NOMO-1 (cell line): ENCODE results near the gene TMEM272.
A peak's percentile ranks its signal among the peaks of the same experiment; 100 is the strongest.

Experiments used
- DNase-seq, 2 experiments: peaks; one replicate each; lab custom pipeline; 2025; ENCODE audit not compliant: unreplicated experiment in 2 of 2; lab: John Stamatoyannopoulos, UW

The TMEM272 gene

DNA sequence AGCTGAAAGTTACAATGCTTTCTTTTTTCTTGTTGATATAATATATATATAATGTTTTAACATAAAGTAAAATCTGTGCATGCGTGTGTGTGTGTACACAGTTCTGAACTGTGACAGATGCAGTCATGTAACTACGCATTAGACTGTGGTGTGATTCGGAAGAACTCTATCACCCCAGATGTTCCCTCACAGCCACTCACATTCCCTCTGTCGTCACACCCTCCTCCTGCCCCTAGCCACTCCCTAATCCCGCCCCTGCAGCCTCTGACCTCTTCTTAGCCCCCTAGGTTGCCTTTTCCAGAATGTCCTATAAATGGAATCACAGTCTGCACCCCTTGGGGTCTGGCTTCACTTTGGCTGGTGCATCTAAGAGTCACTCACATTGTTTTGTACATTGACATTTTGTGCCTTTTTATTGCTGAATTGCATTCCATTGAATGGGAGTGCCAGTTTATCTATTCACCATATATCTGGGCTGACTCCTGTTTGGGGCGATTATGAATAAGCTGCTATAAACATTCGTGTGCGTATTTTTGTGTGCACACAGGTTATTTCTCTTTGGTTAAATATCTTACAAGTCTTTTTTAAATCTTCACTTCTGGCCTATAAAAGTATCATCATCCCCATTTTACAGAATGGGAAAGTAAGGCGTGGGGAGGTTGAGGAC lies 61.4 kb downstream of the TMEM272 start:
- no peak for DNase-seq

DNA sequence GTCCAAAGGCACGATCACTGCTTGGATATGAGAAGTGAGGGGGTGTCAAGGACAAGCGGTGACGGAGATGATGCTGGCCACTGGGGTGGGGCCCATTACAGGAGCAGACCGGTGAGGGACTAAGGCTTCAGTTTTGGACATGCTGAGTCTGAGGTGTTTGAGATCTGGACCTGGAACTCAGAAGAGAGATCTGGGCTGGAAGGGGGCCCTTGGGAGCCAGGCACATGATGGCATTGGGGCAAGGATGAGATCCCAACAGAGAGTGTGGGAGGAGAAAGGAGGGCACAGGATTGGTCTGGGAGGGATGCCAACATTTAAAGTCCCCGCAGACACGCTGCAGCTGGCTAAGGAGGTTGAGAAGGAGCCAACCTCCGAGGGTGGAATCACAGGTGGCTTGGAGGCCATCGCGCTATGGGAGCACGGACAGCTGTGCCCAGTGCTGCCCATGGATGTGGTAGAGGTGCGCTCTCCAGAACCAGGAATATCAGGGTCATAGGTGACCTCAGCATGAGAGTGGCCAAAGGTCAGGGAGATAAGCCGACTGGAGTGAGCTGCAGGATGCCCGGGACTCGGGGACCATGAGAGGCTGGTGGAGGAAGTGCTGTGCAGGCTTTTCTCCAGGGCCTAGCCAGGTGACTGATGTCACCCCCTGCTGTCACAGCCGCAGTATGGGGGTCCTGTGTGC lies 62.8 kb downstream of the TMEM272 start:
- no peak for DNase-seq

DNA sequence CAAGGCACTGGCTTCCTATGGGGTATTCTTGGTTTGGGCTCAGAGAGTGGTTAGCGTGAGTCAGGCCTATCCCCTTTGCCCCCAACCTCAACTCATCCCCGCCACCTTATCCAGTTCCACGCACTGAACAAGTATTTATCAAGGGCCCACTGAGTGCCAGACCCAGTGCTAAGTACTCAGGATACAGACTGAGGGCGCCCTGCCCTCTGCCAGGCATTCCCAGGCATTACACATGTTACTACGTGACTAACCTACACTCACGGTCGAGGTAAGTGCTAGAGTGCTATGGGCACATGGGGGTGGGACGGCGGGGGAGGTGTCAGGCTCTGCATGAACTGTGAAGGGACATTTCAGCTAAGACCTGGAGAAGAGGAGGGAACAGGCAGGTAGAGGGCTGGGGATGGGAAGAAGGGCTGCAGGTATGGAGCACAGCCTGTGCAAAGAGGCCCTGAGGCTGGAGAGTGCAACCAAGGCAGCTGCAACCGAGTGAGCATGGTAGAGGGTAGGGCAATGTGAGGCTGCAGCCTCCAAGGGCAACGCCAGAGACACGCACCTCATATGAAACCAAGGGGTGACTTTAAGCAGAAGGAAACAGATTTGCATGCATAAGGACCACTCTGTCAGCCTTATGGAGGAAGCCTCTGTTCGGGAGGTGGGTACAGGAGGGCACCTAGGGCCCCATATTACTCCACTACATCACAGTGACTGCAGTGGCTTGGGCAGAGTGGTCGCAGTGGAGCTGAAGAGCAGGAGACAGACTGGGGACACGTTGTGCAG lies 63.5 kb downstream of the TMEM272 start:
- DNase-seq = no peak

DNA sequence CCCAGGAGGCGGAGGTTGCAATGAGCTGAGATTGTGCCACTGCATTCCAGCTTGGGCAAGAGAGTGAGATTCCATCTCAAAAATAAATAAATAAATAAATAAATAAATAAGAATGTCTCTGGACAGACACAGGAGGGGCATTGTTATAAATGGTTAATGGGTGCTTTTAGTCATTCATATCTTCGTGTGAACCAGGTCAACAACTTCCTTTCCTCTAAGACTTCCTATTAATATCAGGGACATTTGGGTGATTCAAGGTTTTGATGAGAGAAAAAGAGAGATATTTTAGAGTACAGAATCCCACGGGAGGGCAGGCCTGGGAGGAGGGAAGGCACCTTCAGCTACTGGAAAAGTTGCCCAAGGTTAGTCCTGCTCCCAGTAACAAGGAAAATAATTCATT lies 64.9 kb downstream of the TMEM272 start:
- DNase-seq = no peak

DNA sequence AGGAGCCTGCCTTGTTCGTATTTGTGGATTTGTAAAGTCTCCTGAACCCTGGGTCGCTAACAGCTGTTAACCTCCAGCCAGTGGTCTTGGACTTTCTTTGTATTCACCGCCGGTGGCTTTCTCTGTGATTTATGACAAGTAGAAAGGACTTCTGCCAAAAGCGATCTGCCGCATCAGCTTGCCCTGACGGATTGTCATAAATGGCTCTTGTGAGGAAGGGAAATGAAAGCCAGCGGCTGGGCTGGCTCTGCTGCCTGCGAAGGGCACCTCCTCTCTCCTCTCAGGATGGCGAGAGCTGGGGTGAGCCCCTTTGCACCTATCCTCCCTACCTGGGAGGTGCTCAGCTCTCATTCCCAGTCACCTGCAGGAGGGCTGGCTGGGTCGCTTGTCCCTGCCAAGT lies 66.6 kb downstream of the TMEM272 start:
- peak in 1 of 2 experiments; percentile 5 for DNase-seq

DNA sequence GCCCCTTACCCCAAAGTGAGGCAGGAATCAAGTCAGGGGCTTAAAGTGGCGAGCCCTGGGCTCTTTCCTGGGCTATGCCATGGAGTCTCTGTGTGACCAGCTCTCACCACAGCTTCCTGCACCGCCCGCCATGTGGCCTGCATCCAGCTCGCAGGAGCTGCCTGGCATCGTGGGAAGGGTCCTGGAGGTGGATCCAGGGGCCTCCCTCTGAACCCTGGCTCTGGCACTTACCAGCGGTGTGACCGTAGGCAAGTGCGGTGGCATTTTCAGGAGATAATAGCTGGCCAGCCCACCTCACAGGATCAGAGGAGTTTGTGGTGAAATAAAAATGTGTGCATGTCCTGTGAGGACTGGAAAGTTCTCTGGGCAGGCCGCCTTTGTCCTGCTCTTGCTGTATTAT lies 67.1 kb downstream of the TMEM272 start:
- no peak for DNase-seq

DNA sequence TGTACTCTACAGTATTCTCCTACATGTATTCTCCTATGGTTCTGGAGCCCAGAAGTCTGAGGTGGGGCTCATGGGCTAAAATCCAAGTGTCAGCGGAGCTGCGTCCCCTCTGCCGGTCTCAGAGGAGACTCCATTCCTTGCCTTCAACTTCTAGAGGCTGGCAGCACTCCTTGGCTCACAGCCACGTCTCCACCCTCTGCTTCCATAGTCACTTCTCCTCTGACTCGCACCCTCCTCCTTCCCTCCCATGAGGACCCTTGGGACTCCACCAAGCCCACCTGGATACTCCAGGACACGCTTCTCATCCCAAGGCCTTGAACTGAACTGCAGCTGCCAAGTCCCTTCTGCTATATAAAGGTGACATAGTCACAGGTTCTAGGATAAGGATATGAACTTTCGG lies 68.8 kb downstream of the TMEM272 start:
- DNase-seq = no peak

DNA sequence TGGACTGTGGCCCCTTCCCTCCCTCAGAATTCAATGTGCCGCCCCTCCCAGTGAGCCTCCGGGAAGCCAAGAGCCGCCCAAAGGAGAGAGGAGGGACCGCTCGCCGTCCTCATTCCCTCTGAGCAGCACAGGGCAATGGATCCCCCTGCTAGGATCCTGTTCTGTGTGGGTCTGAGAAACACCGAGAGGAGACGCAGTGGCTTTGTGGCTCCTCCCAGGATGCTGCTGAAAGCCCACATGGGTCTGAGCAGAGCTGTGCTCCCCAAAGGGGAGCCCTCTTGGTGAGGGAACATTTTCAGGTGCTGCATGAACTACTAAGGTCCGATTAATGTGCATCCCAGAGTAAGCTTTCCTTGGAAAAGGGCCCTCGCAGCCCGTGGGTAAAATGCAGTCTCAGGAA lies 71.5 kb downstream of the TMEM272 start:
- no peak for DNase-seq

DNA sequence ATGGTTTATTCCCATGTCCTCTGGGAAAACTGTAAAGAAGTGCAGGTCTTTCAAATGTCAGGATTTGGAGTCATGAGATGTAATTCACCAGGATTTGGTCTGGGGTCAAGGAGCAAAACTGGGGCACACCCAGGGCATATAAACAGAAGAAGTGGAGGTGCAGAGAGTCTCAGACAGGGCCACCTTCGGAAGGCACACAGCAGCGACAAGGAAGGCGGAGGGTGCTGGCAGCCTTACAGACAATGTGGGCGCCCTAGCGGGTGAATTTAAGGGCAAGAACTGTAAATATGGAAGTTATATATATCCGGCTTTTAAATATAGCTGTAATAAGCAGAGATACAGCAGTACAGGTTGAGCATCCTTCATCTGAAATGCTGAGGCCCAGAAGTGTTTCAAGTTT lies 72.2 kb downstream of the TMEM272 start:
- no peak for DNase-seq

DNA sequence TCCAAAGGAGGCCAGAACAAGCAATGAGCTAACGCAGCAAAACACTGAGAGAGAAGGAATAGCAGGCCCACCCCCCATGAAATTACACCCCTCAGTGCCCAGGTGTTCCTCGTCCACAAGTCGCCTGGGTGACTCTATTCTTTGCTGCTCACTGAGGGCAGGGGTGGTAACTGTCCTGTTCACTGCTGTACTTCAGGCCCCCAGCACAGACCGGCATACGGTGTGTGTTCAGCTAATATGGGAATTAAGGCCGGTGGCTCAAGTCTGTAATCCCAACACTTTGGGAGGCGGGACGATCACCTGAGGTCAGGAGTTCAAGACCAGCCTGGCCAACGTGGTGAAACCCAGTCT lies 72.9 kb downstream of the TMEM272 start:
- no peak for DNase-seq

DNA sequence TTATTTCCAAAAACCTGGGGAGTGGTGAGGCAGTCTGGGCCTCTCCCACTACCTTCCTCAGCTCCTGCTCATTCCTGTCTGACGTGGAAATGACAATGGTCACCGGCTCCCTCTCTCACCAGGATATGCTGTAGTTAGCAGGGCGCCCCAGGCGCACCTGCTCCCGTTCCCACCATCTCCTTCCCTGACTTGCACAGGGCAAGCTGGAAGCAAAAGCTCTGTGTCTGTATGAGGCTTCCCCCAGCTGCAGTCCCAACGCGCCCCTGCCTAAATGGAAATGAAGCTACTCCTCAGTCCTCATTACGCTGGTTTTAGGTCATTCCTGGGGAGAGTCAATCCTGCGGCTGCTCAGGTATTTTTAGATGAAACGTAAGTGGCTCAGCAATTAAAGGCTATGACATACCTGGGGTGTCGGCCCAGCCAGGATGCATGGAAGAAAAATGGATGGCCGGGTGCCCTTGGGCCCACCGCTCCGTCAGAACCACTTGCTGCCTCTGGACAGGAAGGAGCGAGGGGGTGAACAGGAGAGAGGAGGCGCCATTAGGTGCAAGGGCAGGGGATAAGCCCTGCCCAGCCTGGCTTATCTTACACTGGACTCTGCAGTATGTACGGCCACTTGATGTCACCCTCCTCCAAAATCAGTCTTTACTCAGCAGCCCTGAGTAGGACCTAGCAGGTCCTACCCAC lies 73.4 kb downstream of the TMEM272 start:
- no peak for DNase-seq

DNA sequence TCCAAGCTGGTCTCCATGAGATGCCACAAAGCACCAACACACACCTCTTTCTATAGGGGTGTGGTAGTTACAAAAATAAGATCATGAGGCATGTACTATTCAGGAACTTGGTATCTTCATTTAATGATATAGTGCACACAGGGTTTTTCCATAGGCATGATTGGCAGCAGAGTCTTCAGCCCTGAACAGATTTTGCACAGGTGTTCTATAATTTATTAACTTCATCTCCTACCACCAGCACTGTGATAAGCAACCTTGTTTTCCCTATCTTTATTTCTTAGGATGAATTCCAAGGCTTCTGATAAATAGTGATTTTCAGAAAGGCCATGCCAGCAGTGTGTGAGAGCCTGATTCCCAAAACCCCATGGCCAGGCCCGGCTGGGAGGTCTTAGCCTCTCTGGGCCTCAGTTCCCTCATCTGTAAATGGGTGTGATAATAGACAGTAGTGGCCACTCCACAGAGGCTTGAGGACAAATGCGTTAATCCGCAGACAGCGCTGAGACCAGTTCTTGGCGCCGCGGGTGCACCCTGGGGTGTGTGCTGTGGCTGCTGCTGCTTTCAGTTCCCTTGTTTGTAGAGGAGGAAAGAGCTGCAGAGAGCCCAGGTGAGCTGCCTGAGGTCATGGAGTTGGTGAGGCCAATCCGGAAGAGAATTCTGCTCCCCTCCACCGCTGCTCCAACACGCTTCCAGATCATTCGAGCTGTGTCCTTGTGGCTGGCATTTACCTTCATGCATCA lies 74.1 kb downstream of the TMEM272 start:
- no peak for DNase-seq

DNA sequence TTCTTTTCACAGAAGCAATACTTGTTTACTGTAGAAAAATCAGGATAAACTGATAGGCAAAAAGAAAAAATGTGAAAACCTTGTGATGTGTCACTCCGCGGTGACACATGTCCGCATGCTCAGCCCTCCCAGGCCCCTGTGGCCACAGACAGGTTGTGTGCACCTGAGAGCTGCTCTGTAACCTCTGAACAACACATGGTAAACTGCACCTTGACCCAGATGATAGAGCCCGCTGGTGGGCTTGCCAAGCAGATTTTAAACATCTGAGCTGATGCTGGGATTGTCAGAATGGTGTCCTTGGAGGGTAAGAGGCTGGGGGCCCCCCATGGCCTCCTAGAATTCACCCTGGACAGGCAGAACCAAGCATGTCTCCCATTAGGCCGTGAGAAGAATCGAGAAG lies 74.8 kb downstream of the TMEM272 start:
- no peak for DNase-seq

DNA sequence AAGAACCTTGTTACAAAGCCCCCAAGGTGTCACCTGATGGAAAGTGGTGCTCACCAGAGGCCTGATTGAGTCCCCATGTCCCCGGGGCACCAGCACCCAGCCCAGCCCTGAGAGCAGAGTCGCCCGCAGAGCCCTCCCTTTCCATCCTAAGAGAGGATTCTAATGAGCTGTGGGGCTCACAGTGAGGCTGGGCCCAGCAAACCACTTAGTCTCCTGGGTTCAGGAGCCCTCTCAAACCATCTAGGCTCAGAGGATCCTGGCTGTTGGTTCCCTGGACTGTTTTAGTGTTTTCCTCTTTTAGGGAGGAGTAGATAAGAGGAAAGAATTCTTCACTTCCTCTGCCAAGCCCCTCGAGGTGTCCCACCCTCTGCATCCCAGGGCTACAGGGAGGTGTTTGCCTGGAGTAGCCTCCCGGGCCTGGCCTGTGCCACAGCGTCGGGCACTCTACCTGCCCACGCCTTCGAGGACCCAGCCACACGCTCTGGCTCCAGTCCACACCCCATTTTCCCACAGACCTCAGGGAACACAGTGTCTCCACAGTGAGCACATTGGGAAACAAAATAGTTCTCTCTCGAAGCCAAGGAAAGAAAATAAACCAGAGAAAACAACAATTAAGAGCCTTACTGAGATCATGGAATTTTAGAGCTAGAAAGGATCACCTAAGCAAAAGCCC lies 75.4 kb downstream of the TMEM272 start:
- DNase-seq = no peak

DNA sequence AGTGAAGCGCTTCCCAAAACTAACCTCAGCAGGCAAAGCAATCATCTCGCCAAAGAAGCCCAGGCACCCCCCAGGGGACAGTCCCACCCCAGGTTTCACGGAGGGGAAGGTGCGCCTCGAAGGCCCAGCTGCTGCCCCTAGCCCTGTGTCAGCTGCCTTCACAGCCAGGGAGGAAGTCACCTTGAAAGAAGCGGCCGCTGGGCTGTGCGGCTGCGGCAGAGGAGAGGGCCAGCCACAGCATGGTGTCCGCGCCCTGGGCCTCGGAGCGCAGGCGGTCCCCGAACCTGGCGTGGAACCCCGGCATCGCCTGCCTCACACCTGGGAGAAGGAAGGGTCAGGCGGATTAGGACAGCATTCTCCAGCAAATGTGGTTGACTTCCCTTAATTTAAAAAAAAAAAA lies 76.0 kb downstream of the TMEM272 start:
- DNase-seq = no peak

DNA sequence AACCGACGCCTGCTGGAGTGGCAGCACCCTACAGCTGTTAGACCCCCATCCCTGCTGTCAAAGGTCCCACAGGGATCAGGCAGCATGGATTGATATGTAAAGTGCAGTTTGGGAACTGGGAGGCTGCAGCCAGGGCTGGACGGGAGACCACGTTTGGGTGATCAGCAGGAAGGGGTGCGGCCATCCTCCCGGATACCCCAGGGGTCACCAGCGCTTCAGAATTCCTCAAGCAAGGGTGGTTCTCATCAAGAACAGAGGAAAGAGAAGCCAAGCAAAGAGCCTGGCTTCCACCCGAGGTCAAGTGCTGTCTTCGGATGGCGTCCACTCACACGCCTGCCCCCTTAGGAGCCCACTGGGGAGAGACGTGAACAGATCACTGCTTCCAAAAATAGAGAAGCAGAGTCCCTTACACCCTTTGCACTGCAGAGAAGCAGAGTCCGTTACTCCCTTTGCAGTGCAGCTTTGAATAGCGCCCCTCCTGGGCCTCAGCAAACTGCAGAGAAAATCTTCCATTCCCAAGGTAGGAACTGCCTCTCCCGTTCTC lies 76.5 kb downstream of the TMEM272 start:
- no peak for DNase-seq

DNA sequence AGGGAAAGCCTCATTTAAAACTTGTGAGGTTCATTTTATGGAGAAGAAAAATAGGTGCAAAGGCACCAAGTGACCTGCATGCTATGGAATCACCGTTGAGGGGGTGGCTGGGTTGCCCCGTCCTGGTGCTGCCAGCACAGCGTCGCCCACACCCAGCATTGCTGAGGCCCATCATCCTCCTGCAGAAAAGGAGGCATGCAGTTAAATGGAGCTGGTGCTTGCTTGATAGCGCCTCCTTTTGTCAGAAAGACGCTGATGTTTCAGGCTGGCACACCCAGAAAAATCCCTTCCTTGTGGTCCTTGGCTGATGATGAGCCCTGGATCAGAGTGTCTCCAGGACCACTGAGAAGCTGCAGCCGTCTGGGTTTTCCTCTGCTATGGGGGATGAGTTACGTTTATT lies 77.9 kb downstream of the TMEM272 start:
- DNase-seq = no peak

DNA sequence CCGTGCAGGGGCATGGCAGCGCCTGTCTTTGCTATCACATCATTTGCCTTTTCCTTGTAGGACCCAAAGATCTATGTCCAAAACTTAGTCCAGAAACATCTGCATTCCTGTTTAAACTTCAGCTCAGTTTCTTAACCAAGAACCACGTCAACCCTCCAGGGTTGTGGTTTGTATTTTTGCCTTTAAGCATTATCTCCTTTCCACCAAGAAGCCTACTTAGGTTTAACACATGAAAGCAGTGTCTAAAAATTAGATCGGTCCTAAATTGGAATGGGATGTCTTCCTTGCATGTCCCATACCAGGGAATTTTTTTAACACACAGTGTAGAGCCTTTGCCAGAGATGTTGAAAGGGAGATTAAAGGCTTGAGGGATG lies 79.8 kb downstream of the TMEM272 start:
- no peak for DNase-seq

DNA sequence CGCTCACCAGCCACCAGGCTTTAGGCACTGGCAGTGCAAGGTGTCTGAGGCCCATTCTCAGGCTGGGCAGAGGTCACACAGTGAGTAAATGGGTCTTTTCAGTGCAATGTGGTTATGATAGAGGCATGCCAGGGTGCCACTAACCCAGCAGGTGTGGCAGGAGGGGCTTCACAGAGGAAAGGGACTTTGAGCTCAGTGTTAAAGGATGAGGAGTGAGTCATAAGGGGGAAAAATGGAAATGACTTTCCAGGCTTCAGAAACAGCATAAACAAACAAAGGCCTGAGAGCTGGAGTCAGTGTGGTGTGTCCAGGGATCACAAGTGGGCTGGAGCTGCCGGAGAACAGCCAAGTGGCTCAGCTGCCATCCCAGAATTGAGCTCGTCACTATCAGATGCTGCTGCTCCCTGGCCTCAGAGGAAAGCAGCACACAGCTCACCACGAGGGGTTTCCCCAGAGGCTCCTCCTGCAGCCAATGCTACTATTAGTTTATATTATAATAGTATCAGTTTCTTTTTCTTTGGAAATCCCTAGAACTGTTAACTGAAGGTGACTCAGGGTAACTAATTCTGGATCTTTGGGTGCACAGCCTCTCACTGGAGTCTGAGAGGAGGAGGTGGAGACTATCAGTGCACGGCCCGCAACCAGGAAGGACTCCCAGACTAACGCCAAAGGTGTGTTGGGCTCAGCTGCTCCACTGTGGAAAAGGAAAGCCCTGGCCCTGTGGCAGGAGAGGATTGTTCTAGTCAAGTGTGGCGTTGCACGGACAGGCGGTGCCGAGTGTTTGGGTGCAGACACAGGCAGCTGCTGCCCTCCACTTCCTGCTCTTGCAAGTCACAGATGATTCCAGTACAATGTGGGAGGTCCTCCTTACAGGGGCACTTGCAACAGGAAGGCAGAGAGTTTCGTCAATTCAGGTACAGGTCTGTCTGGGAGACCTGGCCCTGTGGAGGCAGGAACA lies 80.5 kb downstream of the TMEM272 start:
- no peak for DNase-seq
